MG63 (cell line): ENCODE data around the gene AFF4. TPM values are rescaled to one million over a fixed set of nuclear protein-coding genes. Genes with fewer than 3 reads are reported as not detected.
A peak's percentile ranks its signal among the peaks of the same experiment; 100 is the strongest.
"Not testable (repeated sequence)": the region's sequence is repeated elsewhere in the genome, so short reads cannot be mapped to it uniquely, and the experiment has no call there.

Experiments used
- DNase-seq: peaks from one replicate; pipeline ENCODE4 v3.0.0-alpha.2; 2020
- H3K27me3 ChIP-seq: fragments of 250-450 bp; sonication (Bioruptor Pico); 2 replicates; pipeline ENCODE4 v1.5.1; 2020; ENCODE audit warnings: mild to moderate bottlenecking, moderate library complexity
- H3K36me3 ChIP-seq: fragments of 250-450 bp; sonication (Bioruptor Pico); 2 replicates; pipeline ENCODE4 v1.5.1; 2020; ENCODE audit warnings: mild to moderate bottlenecking, moderate library complexity
- H3K4me3 ChIP-seq: fragments of 250-450 bp; sonication (Bioruptor Pico); 2 replicates; pipeline ENCODE4 v1.5.1; 2020; ENCODE audit warnings: mild to moderate bottlenecking, moderate library complexity
- H3K9me3 ChIP-seq: fragments of 250-450 bp; sonication (Bioruptor Pico); 2 replicates; pipeline ENCODE4 v1.5.1; 2020; ENCODE audit warnings: mild to moderate bottlenecking, moderate library complexity
- total RNA-seq: library from RNA; depleted of rRNA; stranded (reverse); fragments of >200 nt; shearing (Covaris generic); gene quantifications from 2 replicates; pipeline ENCODE4 v1.2.3, GENCODE V29; 2014; ENCODE audit warnings: low replicate concordance

Gene AFF4
- total RNA-seq, 1 experiment from 2014 or later, result 18.3 TPM

GRCh38 chr5:132876020-132876759, 87.2 kb downstream of the AFF4 start:
- H3K36me3 ChIP-seq, result peaks cover 90% of the 10 kb centered on the region
- H3K27me3 ChIP-seq, result no peaks in the 10 kb centered on the region
- no peaks in the 10 kb centered on the region for H3K9me3 ChIP-seq
- no peak overlapping the region for H3K4me3 ChIP-seq
- DNase-seq, result no peak

GRCh38 chr5:132873930-132874271, 89.5 kb downstream of the AFF4 start:
- no peak for DNase-seq
- Histone ChIP-seq H3K27me3 (no peaks in the 10 kb centered on the region), H3K9me3 (no peaks in the 10 kb centered on the region), H3K4me3 (no peak overlapping the region), H3K36me3 (peaks cover 87% of the 10 kb centered on the region)

- DNase-seq, result no peak
- no peak within 1 kb of the TSS for H3K4me3 ChIP-seq
- no peaks in the 10 kb centered on the region for H3K27me3 ChIP-seq
- H3K9me3 ChIP-seq, result no peaks in the 10 kb centered on the region
- peaks cover 86% of the 10 kb centered on the region for H3K36me3 ChIP-seq
Measured at GRCh38 chr5:132873119-132873929, 90.1 kb downstream of the AFF4 start, which contains the start of gene LEAP2. Gene LEAP2, plus strand, starts transcription at chr5:132873668. Its CDS starts 27 bp downstream, at chr5:132873695.

DNA sequence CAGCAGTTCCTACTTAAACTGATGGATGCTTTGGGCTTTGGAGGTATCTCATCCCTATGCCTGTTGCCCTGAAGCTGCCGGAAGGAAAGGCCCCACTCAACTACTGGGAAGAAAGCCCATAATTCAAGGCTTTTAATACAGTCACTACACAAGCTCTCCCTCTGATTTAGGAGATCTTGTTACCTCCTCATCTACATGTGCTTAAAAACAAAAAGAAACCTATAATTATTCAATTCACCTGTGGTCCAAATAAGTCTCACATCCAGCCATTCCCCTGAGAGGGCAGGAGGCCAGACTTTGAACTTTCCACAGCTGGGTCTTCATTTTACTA, 90.7 kb downstream of the AFF4 start:
- Histone ChIP-seq H3K27me3 (no peaks in the 10 kb centered on the region), H3K36me3 (peaks cover 86% of the 10 kb centered on the region), H3K4me3 (no peak overlapping the region), H3K9me3 (no peaks in the 10 kb centered on the region)
- no peak for DNase-seq

DNA sequence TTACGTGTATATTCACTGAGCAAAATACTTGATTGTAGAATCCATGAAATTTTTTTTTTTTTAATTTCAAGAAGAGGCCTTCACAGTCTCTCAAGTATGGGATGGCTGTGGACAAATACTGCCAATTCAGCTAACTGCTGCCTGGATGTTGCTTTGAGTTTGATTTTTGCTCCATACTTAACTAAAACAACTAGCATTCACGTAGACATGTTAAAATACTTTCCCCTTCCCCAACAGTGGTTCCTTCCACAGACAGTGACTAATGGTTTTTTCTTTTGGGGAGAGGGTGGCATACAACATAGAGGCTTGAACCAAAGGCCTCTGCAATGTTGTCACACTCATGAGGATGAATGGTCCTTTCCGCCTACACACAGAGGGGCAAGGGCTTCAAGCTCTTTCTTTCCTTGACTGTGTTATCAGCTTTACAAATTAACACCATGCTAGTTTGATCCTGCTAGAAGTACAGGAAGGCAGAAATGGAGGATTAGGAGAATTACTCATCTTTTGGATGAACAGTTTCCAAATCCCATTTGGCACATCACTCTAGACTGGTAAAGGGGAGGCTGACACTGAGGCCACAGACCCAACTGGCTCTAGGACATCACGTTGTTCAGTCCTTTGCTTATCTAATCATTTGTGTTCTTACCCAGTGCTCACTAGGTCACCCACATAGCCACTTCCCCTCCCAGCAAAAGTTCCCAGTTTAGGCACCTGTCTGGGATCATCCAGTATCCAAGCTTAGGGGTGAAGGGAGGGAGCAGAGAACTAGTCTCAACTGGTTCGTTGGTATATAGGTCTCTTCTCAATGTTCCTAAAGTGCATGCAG, 91.8 kb downstream of the AFF4 start:
- DNase-seq, result no peak
- Histone ChIP-seq H3K4me3 (no peak overlapping the region), H3K36me3 (peaks cover 88% of the 10 kb centered on the region), H3K9me3 (no peaks in the 10 kb centered on the region), H3K27me3 (no peaks in the 10 kb centered on the region)

DNA sequence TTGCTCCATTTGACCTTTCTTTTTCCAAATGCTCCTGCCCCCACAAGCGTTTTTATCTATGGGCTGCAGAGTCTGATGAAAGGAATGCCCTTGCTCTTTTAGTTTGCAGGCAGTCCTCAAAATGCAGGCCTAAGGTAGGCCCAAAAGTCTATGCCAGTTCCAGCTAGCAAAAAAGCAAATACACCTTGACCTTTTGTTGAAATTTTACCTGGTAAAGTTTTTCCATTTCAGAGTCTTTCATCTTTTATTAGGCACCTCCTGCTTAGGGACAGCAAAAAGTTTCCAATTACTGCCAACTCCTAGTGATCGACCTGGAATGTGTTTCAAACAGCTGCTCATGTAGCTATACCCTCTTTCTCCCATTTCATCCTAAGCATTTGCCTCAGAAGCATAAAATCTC, 92.6 kb downstream of the AFF4 start:
- Histone ChIP-seq H3K36me3 (peaks cover 85% of the 10 kb centered on the region), H3K4me3 (no peak overlapping the region), H3K27me3 (no peaks in the 10 kb centered on the region)

GRCh38 chr5:132868754-132869153, 94.7 kb downstream of the AFF4 start:
- Histone ChIP-seq H3K9me3 (no peaks in the 10 kb centered on the region), H3K4me3 (no peak overlapping the region), H3K27me3 (no peaks in the 10 kb centered on the region), H3K36me3 (peaks cover 67% of the 10 kb centered on the region)
- no peak for DNase-seq

More for the DNA sequence above, 92.6 kb downstream of the AFF4 start:
- no peak for DNase-seq
- H3K9me3 ChIP-seq, result no peaks in the 10 kb centered on the region

- H3K9me3 ChIP-seq, result no peaks in the 10 kb centered on the region
- H3K4me3 ChIP-seq, result peak overlapping the region; percentile 99
- no peaks in the 10 kb centered on the region for H3K27me3 ChIP-seq
- H3K36me3 ChIP-seq, result peaks cover 51% of the 10 kb centered on the region
- no peak for DNase-seq
Measured at GRCh38 chr5:132867046-132867451, 96.4 kb downstream of the AFF4 start.

DNA sequence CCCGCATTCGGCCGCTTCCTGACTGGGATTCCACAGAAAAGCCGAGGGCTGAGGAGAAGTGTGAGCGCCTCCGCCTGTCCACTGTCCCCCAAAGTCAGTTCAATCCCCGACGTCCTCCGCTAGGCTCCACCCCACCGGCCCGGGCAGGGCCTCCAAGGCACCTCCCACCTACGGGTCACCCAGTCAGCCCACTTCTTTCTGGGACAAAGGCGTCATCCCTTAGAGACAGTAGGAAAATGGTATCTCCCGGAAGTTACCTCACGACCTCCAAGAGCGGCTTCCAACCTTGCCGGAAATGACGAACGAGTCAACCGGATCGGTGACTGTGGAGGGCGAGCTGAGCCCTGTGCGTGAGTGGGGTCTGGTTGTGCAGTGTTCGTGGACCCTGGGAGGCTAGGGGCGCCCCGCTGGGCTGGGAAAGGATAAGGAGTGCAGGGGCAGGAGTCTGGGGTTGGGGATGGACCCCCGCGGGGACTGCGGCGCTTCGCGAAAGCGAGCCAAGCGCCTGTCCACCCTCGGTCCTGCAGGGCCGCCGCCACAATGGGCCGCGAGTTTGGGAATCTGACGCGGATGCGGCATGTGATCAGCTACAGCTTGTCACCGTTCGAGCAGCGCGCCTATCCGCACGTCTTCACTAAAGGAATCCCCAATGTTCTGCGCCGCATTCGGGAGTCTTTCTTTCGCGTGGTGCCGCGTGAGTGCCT, 96.9 kb downstream of the AFF4 start, which contains the start of the genes GDF9 and UQCRQ:
Gene GDF9 (minus strand): TSS at position 128 of the 704 bp plus-strand sequence. CDS start 1,936 bp downstream, outside the sequence.
Gene UQCRQ (plus strand): TSS at position 301 of the 704 bp plus-strand sequence. CDS start 240 bp downstream, at position 541.
- H3K27me3 ChIP-seq, result no peaks in the 10 kb centered on the region
- peak within 1 kb of the TSS; percentile 99 for H3K4me3 ChIP-seq
- H3K36me3 ChIP-seq, result peaks cover 45% of the 10 kb centered on the region
- no peaks in the 10 kb centered on the region for H3K9me3 ChIP-seq
- DNase-seq, result peak; percentile 99

DNA sequence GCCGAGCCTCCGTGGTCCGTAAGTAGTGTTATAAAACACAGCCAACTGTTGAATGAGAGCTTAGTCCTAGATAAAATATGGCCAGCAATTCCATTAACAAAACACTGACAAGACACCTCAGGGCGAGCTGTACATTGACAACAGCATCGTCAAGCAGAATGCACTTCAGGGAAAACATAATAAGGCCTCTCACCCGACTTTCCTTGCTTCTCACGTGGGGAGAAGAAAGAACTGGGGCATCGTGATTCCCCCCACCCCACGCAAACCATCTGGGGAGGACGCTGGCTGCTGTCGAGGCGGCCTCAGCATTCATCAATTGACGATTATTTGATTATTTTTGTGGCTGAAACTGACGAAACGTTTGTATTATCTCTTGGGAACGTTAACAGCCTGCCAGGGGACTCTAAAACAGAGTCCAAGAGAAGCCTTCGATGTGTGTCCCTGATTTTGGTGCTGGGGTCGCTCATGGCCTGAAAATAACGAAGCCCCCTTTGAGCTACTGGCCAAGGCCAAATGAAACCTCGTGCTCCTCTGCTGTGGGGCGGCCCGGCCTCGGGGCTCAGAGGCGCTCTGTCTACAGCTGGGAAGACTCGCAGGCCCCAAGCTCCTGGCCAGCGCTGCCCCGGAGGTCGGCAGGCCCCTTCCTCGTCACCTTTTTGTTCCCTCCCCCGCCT, 97.6 kb downstream of the AFF4 start:
- no peak for DNase-seq
- no peaks in the 10 kb centered on the region for H3K27me3 ChIP-seq
- H3K9me3 ChIP-seq, result no peaks in the 10 kb centered on the region
- H3K36me3 ChIP-seq, result peaks cover 38% of the 10 kb centered on the region
- peak overlapping the region; percentile 99 for H3K4me3 ChIP-seq

DNA sequence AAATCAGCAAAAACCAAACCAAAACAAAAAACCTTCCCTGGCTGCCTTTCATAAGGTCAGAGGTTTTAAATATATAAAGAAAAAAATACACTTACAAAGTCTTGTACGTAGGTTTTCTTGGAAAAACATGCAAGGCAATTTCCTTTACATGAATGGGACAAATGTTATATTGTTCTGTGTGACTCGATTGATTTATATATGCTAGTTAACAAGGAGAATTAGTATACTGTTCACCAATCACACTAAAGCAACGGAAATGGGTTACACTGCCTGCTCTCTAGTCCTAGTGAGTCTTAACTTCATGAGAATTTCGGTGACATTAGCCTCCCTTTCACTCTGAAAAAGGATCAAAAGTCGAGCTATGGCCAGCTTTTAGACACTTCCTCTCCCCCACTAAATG, 102.7 kb downstream of the AFF4 start:
- Histone ChIP-seq H3K27me3 (no peaks in the 10 kb centered on the region), H3K9me3 (no peaks in the 10 kb centered on the region), H3K4me3 (no peak overlapping the region), H3K36me3 (no peaks in the 10 kb centered on the region)
- DNase-seq, result no peak

DNA sequence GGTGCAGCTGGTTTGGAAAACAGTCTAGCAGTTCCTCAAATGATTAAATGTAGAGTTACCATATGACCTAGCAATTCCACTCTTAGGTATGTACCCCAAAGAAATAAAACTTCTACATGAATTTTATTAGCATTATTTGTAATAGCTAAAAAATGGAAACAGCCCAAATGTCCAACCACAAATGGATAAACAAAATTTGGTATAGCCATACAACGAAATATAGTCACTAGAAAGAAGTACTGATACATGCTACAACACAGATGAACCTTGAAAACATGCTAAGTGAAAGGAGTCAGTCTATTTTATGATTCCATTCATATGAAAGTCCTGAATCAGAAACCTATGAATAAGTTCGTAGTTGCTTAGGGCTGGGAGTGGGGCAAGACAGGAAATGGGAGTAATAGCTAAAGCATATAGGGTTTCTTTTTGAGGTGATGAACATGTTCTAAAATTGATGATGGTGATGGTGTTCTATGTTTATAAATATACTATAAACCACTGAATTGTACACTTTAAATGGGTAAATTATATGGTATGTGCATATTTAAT, 103.5 kb downstream of the AFF4 start:
- no peaks in the 10 kb centered on the region for H3K27me3 ChIP-seq
- H3K4me3 ChIP-seq, result no peak overlapping the region
- no peak for DNase-seq
- no peaks in the 10 kb centered on the region for H3K36me3 ChIP-seq
- no peaks in the 10 kb centered on the region for H3K9me3 ChIP-seq

GRCh38 chr5:132856011-132856410, 107.4 kb downstream of the AFF4 start:
- Histone ChIP-seq H3K36me3 (no peaks in the 10 kb centered on the region), H3K4me3 (no peak overlapping the region), H3K9me3 (no peaks in the 10 kb centered on the region), H3K27me3 (no peaks in the 10 kb centered on the region)
- DNase-seq, result no peak

DNA sequence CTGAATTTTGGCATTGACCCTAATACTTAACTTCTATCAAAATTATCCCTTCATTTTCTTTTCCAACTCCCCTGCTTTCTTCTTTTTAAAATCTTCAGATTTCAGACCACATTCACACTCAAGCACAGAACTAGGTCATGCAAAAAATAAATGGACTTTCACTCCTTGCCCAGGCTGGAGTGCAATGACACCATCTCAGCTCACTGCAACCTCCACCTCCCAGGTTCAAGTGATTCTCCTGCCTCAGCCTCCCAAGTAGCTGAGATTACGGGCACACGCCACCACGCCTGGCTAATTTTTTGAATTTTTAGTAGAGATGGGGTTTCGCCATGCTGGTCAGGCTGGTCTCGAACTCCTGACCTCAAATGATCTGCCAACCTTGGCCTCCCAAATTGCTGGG, 108.4 kb downstream of the AFF4 start:
- not testable (repeated sequence) for H3K27me3 ChIP-seq, H3K4me3 ChIP-seq, H3K36me3 ChIP-seq, H3K9me3 ChIP-seq, DNase-seq

DNA sequence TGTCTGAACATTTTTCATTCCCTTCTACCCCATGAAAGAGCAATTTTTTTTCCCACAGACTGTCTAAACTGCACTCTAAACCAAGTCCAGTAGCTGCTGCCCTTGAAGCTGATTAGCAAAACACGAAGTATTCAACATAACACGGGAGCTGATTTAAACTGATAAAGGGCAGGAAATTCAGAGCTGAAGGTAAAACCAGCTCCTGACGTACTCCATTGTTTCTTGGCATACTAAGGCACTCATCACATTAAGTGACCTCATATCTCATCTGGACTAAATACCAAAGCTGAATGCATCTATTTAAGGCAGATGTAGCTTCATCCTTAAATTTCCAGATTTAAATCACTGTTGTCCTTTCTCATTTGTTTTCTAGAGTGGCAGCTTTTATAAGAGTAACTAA, 109.1 kb downstream of the AFF4 start:
- Histone ChIP-seq H3K9me3 (no peaks in the 10 kb centered on the region), H3K27me3 (no peaks in the 10 kb centered on the region), H3K36me3 (no peaks in the 10 kb centered on the region), H3K4me3 (no peak overlapping the region)
- no peak for DNase-seq

DNA sequence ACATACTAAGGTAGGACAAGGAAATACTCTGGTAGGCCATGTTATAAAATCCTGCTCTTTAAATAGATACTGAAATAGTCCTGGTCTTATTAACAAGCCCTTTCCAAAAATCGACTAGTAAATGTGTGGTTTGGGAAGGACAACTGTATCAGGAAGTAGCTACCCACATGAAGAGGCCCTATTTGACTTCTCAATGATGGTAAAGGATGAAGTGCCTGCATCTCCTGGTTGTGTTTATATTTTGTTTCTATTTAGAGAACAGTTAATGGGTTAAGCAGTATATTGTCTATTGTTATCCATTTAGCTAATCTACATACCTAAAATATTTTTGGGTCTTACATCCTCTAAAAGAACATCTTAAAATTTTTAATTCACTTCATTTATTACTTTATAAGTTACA, 109.6 kb downstream of the AFF4 start:
- DNase-seq, result no peak
- Histone ChIP-seq H3K9me3 (no peaks in the 10 kb centered on the region), H3K36me3 (no peaks in the 10 kb centered on the region), H3K27me3 (no peaks in the 10 kb centered on the region), H3K4me3 (no peak overlapping the region)
